Right lobe of liver (tissue), 6 donors: Measurements from ENCODE around the gene FYB1. TPM values are rescaled to one million over a fixed set of nuclear protein-coding genes. Genes with fewer than 3 reads are reported as not detected.

Experiments
- ATAC-seq, 4 donors: fragments of 200-7000 bp; cut with Tn5 transposase; one replicate each; pipeline ENCODE4 v1.9.1; 2020; ENCODE audit warnings: mild to moderate bottlenecking in 4 of 4, moderate library complexity in 4 of 4
- DNase-seq, 3 donors: peaks; one replicate each; pipeline ENCODE4 v3.0.0-alpha.2; 2020
- H3K27ac ChIP-seq, 3 donors: fragments of 200-600 bp; one replicate each; pipeline ENCODE4 v1.8.0; 2022
- H3K27me3 ChIP-seq, 2 donors: fragments of 200-600 bp; one replicate each; pipeline ENCODE4 v1.8.0; 2022
- H3K36me3 ChIP-seq, 4 donors: fragments of 200-600 bp; sonication (generic) in 1 of 4; one replicate each; pipeline versions ENCODE4 v1.5.1 to v1.8.0; 2017 to 2022; ENCODE audit warnings: control low read depth in 1 of 4
- H3K4me1 ChIP-seq, 4 donors: fragments of 200-600 bp; sonication (generic) in 1 of 4; one replicate each; pipeline versions ENCODE4 v1.5.1 to v1.8.0; 2017 to 2022; ENCODE audit warnings: control low read depth in 1 of 4
- H3K4me3 ChIP-seq, 3 donors: fragments of 200-600 bp; one replicate each; pipeline ENCODE4 v1.8.0; 2022
- H3K9me3 ChIP-seq, 4 donors: fragments of 200-600 bp; sonication (generic) in 1 of 4; one replicate each; pipeline versions ENCODE4 v1.5.1 to v1.8.0; 2017 to 2022; ENCODE audit warnings: control low read depth in 1 of 4
- POLR2A ChIP-seq: fragments of 450-650 bp; IDR thresholded peaks from one replicate; pipeline ENCODE4 v1.6.1; 2017; ENCODE audit warnings: antibody characterized with exemption, mild to moderate bottlenecking
- WGBS: methylation state at CpG from one replicate; pipeline ENCODE4 v1.1.6; 2018; ENCODE audit warnings: low coverage, low lambda C conversion rate; ENCODE audit not compliant: insufficient coverage; ENCODE audit errors: missing lambda C conversion rate; 5-methylcytosine and 5-hydroxymethylcytosine counted together
- intact Hi-C, 2 donors: fragments of 100-400 bp; cut with DNase I; formaldehyde crosslinking; loops; one replicate each; pipeline versions ENCODE4 v1.11.2 to v1.14.1; 2022
- total RNA-seq, 6 experiments: library from RNA; depleted of rRNA in 2 of 6; stranded (reverse); fragments of >200 nt in 2 of 6; fragmentation: NEBNext Ultra II Directional in 3 of 6; extraction: Animal tissue kit (Norgen Biotek cat#: 25700) in 3 of 6; gene quantifications; one replicate each; pipeline versions ENCODE4 v1.1.0 to v1.2.4, GENCODE V29; 2016 to 2023
- TF ChIP-seq, protein P1 (sequence below), 4 donors: fragments of 200-600 bp in 3 of 4; fragments of 450-650 bp in 1 of 4; IDR thresholded peaks; one replicate each; pipeline versions ENCODE4 v1.5.1 to v1.8.0; 2016 to 2022; ENCODE audit warnings: antibody characterized with exemption in 4 of 4, mild to moderate bottlenecking in 2 of 4
- donor health status: DM: no; HTN: yes; CAD: no.
- donor health status: DM: no; HTN: no; CAD: no.
- donor health status: DM: no; HTN: no; CAD: no.
- donor health status: DM: no; HTN: yes; CAD: no.
- donor health status: DM: no; HTN: yes; CAD: no.

FYB1 gene
- total RNA-seq, 6 experiments from 2014 or later = 3.7 to 15.3 (median 9.1) TPM

DNA sequence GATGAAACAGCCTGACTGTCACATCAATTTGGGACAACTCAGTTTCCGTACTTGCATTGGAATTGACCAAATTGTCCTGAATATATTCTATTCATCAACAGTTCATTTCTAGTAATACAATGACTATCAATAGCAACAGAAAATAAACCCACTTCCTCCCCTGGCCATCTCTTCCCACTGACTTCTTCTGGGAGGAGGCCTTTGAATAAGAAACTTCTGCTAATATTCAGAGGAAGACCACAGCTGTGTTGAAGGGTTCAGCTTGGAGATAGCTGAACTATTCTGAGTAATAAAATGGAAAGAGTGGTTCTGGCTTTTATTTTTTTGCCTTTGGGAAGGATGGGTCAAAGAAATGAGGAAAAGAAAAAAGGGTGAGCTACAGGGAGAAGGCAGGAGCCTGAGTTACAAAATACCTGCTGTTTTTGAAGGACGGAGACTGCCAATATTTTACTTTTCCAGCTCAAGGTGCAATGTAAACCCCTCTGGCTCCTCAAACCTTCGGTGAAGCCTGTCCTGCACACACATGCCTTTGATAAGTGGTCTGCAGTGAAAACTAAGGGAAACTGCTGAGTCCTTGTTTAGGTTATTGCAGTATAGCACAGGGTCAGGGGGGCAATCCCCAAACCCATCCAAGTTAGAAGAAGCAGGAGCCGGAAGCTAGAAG lies 29.9 kb downstream of the FYB1 start:
- WGBS = 57% methylated on average over 4 of the region's 4 CpGs
- H3K27me3 ChIP-seq = no peaks in the 10 kb centered on the region
- H3K27ac ChIP-seq = no peak overlapping the region
- ATAC-seq (no peak), DNase-seq (no peak)
- intact Hi-C loops = no loop called here
- TF ChIP-seq, protein P1, sequence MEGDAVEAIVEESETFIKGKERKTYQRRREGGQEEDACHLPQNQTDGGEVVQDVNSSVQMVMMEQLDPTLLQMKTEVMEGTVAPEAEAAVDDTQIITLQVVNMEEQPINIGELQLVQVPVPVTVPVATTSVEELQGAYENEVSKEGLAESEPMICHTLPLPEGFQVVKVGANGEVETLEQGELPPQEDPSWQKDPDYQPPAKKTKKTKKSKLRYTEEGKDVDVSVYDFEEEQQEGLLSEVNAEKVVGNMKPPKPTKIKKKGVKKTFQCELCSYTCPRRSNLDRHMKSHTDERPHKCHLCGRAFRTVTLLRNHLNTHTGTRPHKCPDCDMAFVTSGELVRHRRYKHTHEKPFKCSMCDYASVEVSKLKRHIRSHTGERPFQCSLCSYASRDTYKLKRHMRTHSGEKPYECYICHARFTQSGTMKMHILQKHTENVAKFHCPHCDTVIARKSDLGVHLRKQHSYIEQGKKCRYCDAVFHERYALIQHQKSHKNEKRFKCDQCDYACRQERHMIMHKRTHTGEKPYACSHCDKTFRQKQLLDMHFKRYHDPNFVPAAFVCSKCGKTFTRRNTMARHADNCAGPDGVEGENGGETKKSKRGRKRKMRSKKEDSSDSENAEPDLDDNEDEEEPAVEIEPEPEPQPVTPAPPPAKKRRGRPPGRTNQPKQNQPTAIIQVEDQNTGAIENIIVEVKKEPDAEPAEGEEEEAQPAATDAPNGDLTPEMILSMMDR (IDR thresholded peaks at IDR 0.05) = no peak
- no peak for TF ChIP-seq POLR2A
- H3K36me3 ChIP-seq = no peaks in the 10 kb centered on the region
- H3K4me1 ChIP-seq = no peaks in the 10 kb centered on the region
- no peak overlapping the region for H3K4me3 ChIP-seq
- no peaks in the 10 kb centered on the region for H3K9me3 ChIP-seq

DNA sequence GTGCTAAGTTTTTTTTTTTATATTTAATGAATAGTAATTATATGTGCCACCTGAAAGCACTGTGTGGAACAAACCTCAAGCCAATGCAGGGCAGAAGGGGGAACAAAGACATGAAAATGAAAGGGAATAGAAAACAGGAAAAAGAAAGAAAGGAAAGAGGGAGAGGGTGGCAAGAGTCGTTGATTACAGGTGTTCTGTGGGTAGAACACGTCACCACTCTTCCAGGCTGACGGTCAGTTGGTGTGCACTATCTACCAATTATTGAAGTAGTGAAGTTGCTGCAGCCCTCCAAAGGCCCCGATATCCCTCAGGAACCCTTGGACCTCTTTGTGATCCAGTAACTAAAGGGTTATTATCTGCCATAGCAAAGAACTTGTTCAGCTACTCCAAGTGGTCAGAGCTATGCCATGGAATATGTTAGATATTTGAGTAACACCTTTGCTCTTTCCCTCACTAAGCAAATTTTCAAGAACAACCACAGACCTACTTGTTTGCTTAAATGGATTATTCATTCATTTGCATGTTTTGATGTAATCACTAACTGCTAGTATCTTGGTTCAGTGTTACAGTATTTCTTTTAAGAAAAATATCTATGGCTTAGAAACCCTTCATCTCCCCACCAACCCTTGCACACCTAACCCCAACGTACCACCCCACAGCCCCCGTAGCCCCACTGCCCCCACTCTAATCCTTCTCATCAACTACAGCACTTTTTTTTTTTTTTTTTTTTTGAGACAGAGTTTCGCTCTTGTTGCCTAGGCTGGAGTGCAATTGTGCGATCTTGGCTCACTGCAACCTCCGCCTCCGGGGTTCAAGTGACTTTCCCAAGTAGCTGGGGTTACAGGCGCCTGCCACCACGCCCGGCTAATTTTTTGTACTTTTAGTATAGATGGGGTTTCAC lies 31.3 kb downstream of the FYB1 start:
- TF ChIP-seq, protein P1 (IDR thresholded peaks at IDR 0.05) = no peak
- TF ChIP-seq POLR2A = no peak
- Histone ChIP-seq H3K4me3 (no peak overlapping the region), H3K9me3 (no peaks in the 10 kb centered on the region), H3K27me3 (no peaks in the 10 kb centered on the region), H3K4me1 (no peaks in the 10 kb centered on the region), H3K36me3 (no peaks in the 10 kb centered on the region), H3K27ac (no peak overlapping the region)
- 67% methylated on average over 8 of the region's 13 CpGs for WGBS
- intact Hi-C loops = no loop called here
- DNase-seq = no peak
- ATAC-seq = no peak

DNA sequence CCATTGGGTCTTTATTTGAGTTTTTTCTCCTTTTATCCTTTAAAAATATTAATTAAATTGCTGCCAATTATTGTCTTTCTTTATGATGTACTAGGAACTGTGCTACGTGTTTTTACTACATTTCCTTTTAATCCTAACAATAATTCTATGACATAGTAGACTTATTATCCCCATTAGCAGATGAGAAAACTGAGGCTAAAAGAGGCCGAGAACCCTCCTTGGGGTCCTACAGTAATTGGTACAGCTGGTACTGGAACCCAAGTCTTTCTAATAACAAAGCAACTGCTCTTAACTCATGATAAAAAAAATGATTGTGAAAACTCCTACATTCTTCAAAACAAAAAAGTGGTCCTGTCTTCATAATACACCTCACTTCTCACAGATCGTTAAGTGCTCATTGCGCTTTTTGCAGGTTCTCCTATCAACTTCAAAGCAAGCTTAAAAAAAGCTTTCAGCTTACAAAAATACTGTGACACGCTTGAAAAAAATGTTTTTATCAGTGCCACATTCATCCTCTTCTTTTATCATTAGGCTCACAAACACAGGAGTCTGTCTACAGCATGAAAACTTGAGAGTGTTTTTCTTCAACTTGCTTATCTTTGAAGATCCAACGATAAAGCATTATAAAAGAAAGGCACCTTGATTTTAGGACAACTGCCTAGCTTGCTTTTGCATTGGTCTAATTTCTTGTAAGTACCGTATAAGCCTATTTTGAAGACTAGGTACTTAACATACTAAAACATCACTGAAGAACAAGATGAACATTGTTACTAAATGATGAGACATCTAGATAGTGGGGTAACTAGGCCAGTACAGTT lies 32.4 kb downstream of the FYB1 start:
- 53% methylated on average over 7 of the region's 7 CpGs for WGBS
- Histone ChIP-seq H3K27me3 (no peaks in the 10 kb centered on the region), H3K4me1 (no peaks in the 10 kb centered on the region), H3K4me3 (no peak overlapping the region), H3K9me3 (no peaks in the 10 kb centered on the region), H3K27ac (no peak overlapping the region), H3K36me3 (no peaks in the 10 kb centered on the region)
- ATAC-seq (no peak), DNase-seq (no peak)
- intact Hi-C loops = no loop called here
- TF ChIP-seq POLR2A = no peak
- TF ChIP-seq, protein P1 (IDR thresholded peaks at IDR 0.05) = no peak

DNA sequence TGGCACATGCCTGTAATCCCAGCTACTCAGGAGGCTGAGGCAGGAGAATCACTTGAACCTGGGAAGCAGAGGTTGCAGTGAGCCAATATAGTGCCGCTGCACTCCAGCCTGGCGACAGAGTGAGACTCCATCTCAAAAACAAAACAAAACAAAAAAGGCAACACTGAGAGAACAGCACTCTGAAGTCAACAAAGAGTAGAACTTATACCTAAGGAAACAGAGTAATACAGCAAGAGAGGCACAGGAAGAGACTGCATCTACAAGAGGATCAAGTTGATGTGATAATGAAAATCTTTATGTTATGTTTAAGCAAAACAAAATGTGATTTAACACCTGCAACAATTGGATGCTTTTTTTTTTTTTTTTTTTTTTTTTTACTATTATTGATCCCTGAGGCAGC lies 33.1 kb downstream of the FYB1 start:
- Histone ChIP-seq H3K4me3 (no peak overlapping the region), H3K9me3 (no peaks in the 10 kb centered on the region), H3K36me3 (no peaks in the 10 kb centered on the region), H3K27ac (no peak overlapping the region), H3K27me3 (no peaks in the 10 kb centered on the region), H3K4me1 (no peaks in the 10 kb centered on the region)
- no peak for ATAC-seq
- DNase-seq = no peak
- 80% methylated on average over 1 of the region's 2 CpGs for WGBS
- no peak for TF ChIP-seq POLR2A
- TF ChIP-seq, protein P1 (IDR thresholded peaks at IDR 0.05) = no peak
- intact Hi-C loops = no loop called here
